GM03348 (cell line): ENCODE results near the gene NLGN3.

ENCODE experiments used
- DNase-seq: peaks from one replicate; pipeline ENCODE4 v3.0.0; 2012; ENCODE audit warnings: low spot score

NLGN3 gene

DNA sequence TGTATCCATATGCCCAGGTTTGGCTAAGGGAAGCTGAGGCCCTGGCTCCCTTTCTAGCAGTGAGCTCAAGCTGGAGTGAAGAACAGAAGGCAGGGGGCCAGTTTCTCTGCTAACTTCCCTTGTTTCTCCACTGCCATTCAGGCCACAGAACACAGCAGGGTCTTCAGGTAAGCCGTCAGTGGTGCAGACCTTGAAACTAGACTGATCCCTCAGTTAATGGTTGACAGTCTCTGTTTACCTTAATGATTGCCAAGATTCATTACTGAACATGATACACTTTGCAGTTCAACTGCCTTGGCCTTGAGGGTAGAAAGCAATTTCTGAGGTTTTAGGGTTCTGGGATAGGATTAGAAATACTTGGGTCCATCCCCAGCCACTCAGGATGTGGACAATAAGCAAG, 69.5 kb downstream of the NLGN3 start:
- DNase-seq, result no peak

DNA sequence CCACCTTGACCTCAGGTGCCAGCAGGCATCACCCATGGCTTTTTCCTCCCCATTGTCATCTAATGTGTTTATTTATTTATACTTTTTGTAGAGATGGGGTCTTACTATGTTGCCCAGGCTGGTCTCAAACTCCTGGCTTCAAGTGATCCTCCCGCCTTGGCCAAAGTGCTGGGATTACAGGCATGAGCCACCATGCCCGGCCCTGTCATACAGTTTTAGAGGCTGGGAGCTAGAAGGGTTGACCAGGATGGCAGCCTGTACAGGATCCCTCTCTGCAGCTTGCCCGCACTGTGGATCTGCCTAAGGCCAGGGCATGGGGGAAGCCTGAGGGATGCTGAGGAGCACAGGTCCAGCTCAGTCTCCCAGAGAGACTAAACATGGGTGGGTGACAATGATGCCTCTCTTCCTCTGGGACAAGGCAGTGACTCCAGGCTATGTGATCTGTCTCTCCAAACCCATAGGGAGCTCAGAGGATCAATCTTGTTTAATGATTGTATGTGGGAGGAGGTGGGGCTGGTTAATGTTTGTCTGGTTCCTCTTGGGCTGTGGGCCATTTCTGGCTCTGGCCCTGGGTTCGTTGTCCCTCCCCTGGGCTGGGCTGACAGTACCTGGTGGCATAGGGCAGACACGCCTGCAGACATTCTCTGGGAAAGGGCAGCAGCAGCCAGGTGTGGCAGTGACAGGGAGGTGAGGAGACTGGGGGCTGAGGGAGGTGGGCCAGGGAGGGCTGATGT, 70.1 kb downstream of the NLGN3 start:
- DNase-seq, result no peak

GRCh38 chrX:71215338-71215912, 70.8 kb downstream of the NLGN3 start:
- DNase-seq, result no peak

- no peak for DNase-seq
Measured at GRCh38 chrX:71216485-71216884, 71.8 kb downstream of the NLGN3 start.

GRCh38 chrX:71217298-71217697, 72.7 kb downstream of the NLGN3 start:
- no peak for DNase-seq
